Caco-2 (cell line): ENCODE measurements around the gene XRCC5. TPM values are rescaled to one million over a fixed set of nuclear protein-coding genes. Genes with fewer than 3 reads are reported as not detected.

Experiments
- BruUV-seq: library from RNA; stranded (reverse); fragments of 400-500 nt; replicated peaks from 2 replicates; lab custom pipeline; 2021; lab: Mats Ljungman, UMichigan
- CTCF ChIA-PET: fragments of 300-600 bp; sonication (Branson Sonifier 250); formaldehyde crosslinking; loops from one replicate; lab custom pipeline; 2022; ENCODE audit warnings: antibody characterized with exemption; lab: Charles Lee
- POLR2A ChIA-PET: fragments of 300-600 bp; sonication (Branson Sonifier 250); formaldehyde crosslinking; loops from one replicate; lab custom pipeline; 2022; ENCODE audit warnings: antibody characterized with exemption; lab: Charles Lee
- DNase-seq, 2 experiments: peaks; one replicate each; pipeline versions ENCODE4 v3.0.0 to v3.0.0-alpha.2; 2020 to 2022
- H3K27me3 ChIP-seq: replicated peaks from 2 replicates; pipeline ENCODE4 v1.6.0; 2011; ENCODE audit warnings: low read length; ENCODE audit not compliant: control insufficient read depth, insufficient read depth
- H3K36me3 ChIP-seq: 2 replicates; pipeline ENCODE4 v1.5.1; 2011; ENCODE audit warnings: low read length; ENCODE audit not compliant: control insufficient read depth, insufficient read depth
- H3K4me1 ChIP-seq: fragments of 250-450 bp; sonication (Bioruptor Pico); 2 replicates; pipeline ENCODE4 v1.5.1; 2020; ENCODE audit warnings: mild to moderate bottlenecking
- H3K4me3 ChIP-seq: 2 replicates; pipeline ENCODE4 v1.5.1; 2011; ENCODE audit warnings: low read depth, mild to moderate bottlenecking, control low read depth, low read length
- H3K9me3 ChIP-seq: fragments of 250-450 bp; sonication (Bioruptor Pico); 2 replicates; pipeline ENCODE4 v1.5.1; 2020; ENCODE audit warnings: mild to moderate bottlenecking, moderate library complexity
- H3K27ac Mint-ChIP-seq: one replicate; pipeline ENCODE4 v1.8.0; 2022; ENCODE audit warnings: mixed read lengths; ENCODE audit not compliant: unreplicated experiment
- H3K27me3 Mint-ChIP-seq: one replicate; pipeline ENCODE4 v1.8.0; 2022; ENCODE audit warnings: mixed read lengths; ENCODE audit not compliant: insufficient read depth, unreplicated experiment
- H3K36me3 Mint-ChIP-seq: one replicate; pipeline ENCODE4 v1.8.0; 2022; ENCODE audit warnings: mild to moderate bottlenecking, mixed read lengths; ENCODE audit not compliant: insufficient read depth, unreplicated experiment
- H3K4me1 Mint-ChIP-seq: one replicate; pipeline ENCODE4 v1.8.0; 2022; ENCODE audit warnings: low read depth, mixed read lengths; ENCODE audit not compliant: unreplicated experiment
- H3K4me3 Mint-ChIP-seq: one replicate; pipeline ENCODE4 v1.8.0; 2022; ENCODE audit warnings: mild to moderate bottlenecking, moderate library complexity, mixed read lengths; ENCODE audit not compliant: unreplicated experiment
- H3K9me3 Mint-ChIP-seq: one replicate; pipeline ENCODE4 v1.8.0; 2022; ENCODE audit warnings: mixed read lengths; ENCODE audit not compliant: unreplicated experiment
- intact Hi-C: fragments of 100-400 bp; cut with micrococcal nuclease; formaldehyde crosslinking; loops from one replicate; pipeline ENCODE4 v1.10.0; 2022; ENCODE audit not compliant: unreplicated experiment
- total RNA-seq: library from RNA; stranded (reverse); gene quantifications from 2 replicates; pipeline ENCODE4 v1.2.3, GENCODE V29; 2022
- TF ChIP-seq, protein P1 (sequence below), 2 experiments: fragments of 200-600 bp in 1 of 2; IDR thresholded peaks; 1 replicate in 1 of 2; 2 replicates in 1 of 2; pipeline versions ENCODE4 v1.5.1 to v1.8.0; 2011 to 2022; ENCODE audit warnings: antibody characterized with exemption in 1 of 2, control low read depth in 1 of 2, inconsistent platforms in 1 of 2, low read depth in 1 of 2, low read length in 1 of 2, mild to moderate bottlenecking in 1 of 2, moderate library complexity in 1 of 2; ENCODE audit not compliant: insufficient read depth in 1 of 2, severe bottlenecking in 1 of 2, unreplicated experiment in 1 of 2

The XRCC5 gene
- total RNA-seq, 1 experiment from 2014 or later, result 319 TPM

DNA sequence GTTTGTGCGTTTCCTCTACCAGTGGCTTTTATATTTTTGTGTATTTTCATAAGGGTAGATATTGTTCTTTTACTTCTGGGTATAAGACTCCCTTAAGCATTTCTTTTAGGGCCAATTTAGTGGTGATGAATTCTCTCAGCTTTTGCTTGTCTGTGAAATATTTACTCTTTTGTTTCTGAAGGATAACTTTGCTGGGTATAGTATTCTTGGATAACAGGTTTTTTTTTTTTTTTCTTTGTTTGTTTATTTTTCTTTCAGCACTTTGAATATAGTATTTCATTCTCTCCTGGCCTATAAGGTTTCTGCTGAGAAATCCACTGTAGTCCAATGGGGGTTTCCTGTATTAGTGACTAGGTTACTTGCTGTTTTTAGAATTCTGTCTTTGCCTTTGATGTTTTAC lies 122.7 kb downstream of the XRCC5 start:
- TF ChIP-seq, protein P1, sequence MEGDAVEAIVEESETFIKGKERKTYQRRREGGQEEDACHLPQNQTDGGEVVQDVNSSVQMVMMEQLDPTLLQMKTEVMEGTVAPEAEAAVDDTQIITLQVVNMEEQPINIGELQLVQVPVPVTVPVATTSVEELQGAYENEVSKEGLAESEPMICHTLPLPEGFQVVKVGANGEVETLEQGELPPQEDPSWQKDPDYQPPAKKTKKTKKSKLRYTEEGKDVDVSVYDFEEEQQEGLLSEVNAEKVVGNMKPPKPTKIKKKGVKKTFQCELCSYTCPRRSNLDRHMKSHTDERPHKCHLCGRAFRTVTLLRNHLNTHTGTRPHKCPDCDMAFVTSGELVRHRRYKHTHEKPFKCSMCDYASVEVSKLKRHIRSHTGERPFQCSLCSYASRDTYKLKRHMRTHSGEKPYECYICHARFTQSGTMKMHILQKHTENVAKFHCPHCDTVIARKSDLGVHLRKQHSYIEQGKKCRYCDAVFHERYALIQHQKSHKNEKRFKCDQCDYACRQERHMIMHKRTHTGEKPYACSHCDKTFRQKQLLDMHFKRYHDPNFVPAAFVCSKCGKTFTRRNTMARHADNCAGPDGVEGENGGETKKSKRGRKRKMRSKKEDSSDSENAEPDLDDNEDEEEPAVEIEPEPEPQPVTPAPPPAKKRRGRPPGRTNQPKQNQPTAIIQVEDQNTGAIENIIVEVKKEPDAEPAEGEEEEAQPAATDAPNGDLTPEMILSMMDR (IDR thresholded peaks at IDR 0.05; ENCODE audit: insufficient read depth in 1 of 2, low read depth in 1 of 2, low read length in 1 of 2, severe bottlenecking in 1 of 2, unreplicated experiment in 1 of 2), result no peak
- no peak overlapping the region for H3K4me3 ChIP-seq
- peaks cover 21% of the 10 kb centered on the region for H3K9me3 Mint-ChIP-seq
- BruUV-seq, result no TSS peak
- peaks cover 7% of the 10 kb centered on the region for H3K9me3 ChIP-seq
- H3K4me1 Mint-ChIP-seq, result no peaks in the 10 kb centered on the region
- CTCF ChIA-PET, result no interaction called here
- no peaks in the 10 kb centered on the region for H3K27me3 ChIP-seq
- POLR2A ChIA-PET, result no interaction called here
- no peaks in the 10 kb centered on the region for H3K27me3 Mint-ChIP-seq
- no peak overlapping the region for H3K4me3 Mint-ChIP-seq
- H3K36me3 Mint-ChIP-seq, result no peaks in the 10 kb centered on the region
- no peaks in the 10 kb centered on the region for H3K4me1 ChIP-seq
- no peak for DNase-seq
- H3K36me3 ChIP-seq, result no peaks in the 10 kb centered on the region; the same call in 1 of the 2 replicates
- no peak overlapping the region for H3K27ac Mint-ChIP-seq
- intact Hi-C loops, result no loop called here

DNA sequence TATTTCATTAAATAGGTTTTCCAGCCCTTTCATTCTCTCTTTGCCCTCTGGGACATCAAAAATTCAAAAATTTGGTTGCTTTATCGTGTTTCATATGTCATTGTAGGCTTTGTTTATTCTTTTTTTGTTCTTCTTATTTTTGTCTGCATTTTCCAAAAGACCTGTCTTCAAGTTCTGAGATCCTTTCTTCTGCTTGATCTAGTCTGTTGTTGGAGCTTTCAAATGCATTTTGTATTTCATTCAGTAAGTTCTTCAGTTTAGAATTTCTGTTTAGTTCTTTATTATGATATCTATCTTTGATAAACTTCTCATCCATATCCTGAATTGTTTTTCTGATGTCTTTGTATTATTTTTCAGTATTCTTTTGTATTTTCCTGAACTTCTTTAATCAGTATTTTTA lies 123.6 kb downstream of the XRCC5 start:
- no peaks in the 10 kb centered on the region for H3K36me3 Mint-ChIP-seq
- Histone ChIP-seq H3K4me3 (no peak overlapping the region), H3K27me3 (no peaks in the 10 kb centered on the region), H3K9me3 (peaks cover 7% of the 10 kb centered on the region), H3K36me3 (no peaks in the 10 kb centered on the region; the same call in 1 of the 2 replicates), H3K4me1 (no peaks in the 10 kb centered on the region)
- H3K4me3 Mint-ChIP-seq, result no peak overlapping the region
- H3K27me3 Mint-ChIP-seq, result no peaks in the 10 kb centered on the region
- no peak overlapping the region for H3K27ac Mint-ChIP-seq
- no peaks in the 10 kb centered on the region for H3K4me1 Mint-ChIP-seq
- no peak for DNase-seq
- TF ChIP-seq, protein P1 (IDR thresholded peaks at IDR 0.05; ENCODE audit: insufficient read depth in 1 of 2, low read depth in 1 of 2, low read length in 1 of 2, severe bottlenecking in 1 of 2, unreplicated experiment in 1 of 2), result no peak
- intact Hi-C loops, result no loop called here
- ChIA-PET POLR2A (no interaction called here), CTCF (no interaction called here)
- no TSS peak for BruUV-seq
- peaks cover 21% of the 10 kb centered on the region for H3K9me3 Mint-ChIP-seq

DNA sequence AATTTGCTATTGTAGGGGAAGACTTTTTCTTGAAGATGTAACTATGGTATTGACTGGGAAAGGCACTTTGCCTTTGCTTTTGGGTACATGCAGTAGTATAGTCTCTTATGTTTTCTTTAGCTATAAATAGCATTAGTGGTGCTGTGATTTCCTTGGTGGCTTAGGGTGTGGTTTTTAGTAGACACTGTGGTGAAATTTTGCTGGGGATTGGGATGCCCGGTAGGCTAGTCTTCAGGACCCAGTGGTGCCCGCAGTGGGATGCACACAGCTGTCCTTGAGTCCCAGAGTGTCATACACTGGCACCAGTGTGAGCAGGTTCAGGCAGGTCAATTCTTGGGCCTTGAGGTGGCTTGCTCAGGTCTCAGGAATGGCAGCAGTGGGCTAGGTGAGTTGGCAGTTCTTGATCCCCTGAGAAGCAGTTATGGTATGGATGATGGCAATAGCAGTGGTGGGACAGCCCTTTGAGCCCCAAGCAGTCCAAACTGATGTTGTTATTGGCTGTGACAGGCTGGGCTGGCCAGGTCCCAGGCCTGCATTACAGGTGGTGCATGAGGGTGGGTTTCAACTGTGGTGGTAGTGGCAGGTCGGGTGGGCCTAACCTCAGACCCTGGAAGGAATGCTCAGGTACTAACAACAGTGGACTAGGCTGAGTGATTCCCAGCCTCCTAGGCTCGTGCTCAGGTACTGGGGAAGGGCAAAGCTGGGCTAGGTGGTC lies 124.3 kb downstream of the XRCC5 start:
- Mint-ChIP-seq H3K4me3 (no peak overlapping the region), H3K4me1 (no peaks in the 10 kb centered on the region), H3K27me3 (no peaks in the 10 kb centered on the region), H3K36me3 (no peaks in the 10 kb centered on the region), H3K27ac (no peak overlapping the region), H3K9me3 (peaks cover 21% of the 10 kb centered on the region)
- peaks cover 7% of the 10 kb centered on the region for H3K9me3 ChIP-seq
- no TSS peak for BruUV-seq
- TF ChIP-seq, protein P1 (IDR thresholded peaks at IDR 0.05; ENCODE audit: insufficient read depth in 1 of 2, low read depth in 1 of 2, low read length in 1 of 2, severe bottlenecking in 1 of 2, unreplicated experiment in 1 of 2), result no peak
- no peaks in the 10 kb centered on the region; the same call in 1 of the 2 replicates for H3K36me3 ChIP-seq
- ChIA-PET POLR2A (no interaction called here), CTCF (no interaction called here)
- DNase-seq, result no peak
- H3K4me1 ChIP-seq, result no peaks in the 10 kb centered on the region
- no peak overlapping the region for H3K4me3 ChIP-seq
- no peaks in the 10 kb centered on the region for H3K27me3 ChIP-seq
- intact Hi-C loops, result no loop called here
